Prostate gland (tissue), 2 donors: ENCODE data around the gene SPOCK1. TPM values are rescaled to one million over a fixed set of nuclear protein-coding genes. Genes with fewer than 3 reads are reported as not detected.
"Not testable (repeated sequence)": the region's sequence is repeated elsewhere in the genome, so short reads cannot be mapped to it uniquely, and the experiment has no call there.

Experiments
- DNase-seq: peaks from one replicate; pipeline ENCODE4 v3.0.0-alpha.2; 2019; ENCODE audit warnings: low spot score
- H3K27ac ChIP-seq, 2 donors: fragments of 200-600 bp; sonication (generic); 2 replicates each; pipeline ENCODE4 v1.5.1; 2017 to 2019
- H3K27me3 ChIP-seq: fragments of 200-600 bp; sonication (generic); replicated peaks from 2 replicates; pipeline ENCODE4 v1.5.1; 2019; ENCODE audit not compliant: insufficient read depth
- H3K36me3 ChIP-seq, 2 donors: fragments of 200-600 bp; sonication (generic); 1 replicate in 1 of 2; 2 replicates in 1 of 2; pipeline versions ENCODE4 v1.5.1 to v1.8.1; 2017 to 2019
- H3K4me1 ChIP-seq: fragments of 200-600 bp; sonication (generic); replicated peaks from 2 replicates; pipeline ENCODE4 v1.5.1; 2019
- H3K4me3 ChIP-seq, 2 donors: fragments of 200-600 bp; sonication (generic); 2 replicates each; pipeline ENCODE4 v1.5.1; 2017 to 2019
- H3K9me3 ChIP-seq: fragments of 200-600 bp; sonication (generic); 2 replicates; pipeline ENCODE4 v1.5.1; 2017
- CTCF ChIP-seq, 4 experiments: fragments of 200-600 bp in 2 of 4; fragments of 450-650 bp in 2 of 4; sonication (generic) in 2 of 4; IDR thresholded peaks; 1 replicate in 3 of 4; 2 replicates in 1 of 4; pipeline ENCODE4 v1.5.1; 2016 to 2019; ENCODE audit warnings: antibody characterized with exemption in 4 of 4, mild to moderate bottlenecking in 2 of 4, moderate library complexity in 2 of 4
- POLR2A ChIP-seq: fragments of 450-650 bp; IDR thresholded peaks from one replicate; pipeline ENCODE4 v1.6.1; 2016; ENCODE audit warnings: antibody characterized with exemption, mild to moderate bottlenecking
- POLR2AphosphoS5 ChIP-seq: sonication (generic); formaldehyde crosslinking; IDR thresholded peaks from one replicate; pipeline ENCODE4 v1.6.1; 2017; ENCODE audit warnings: antibody characterized with exemption
- WGBS: methylation state at CpG from one replicate; pipeline ENCODE4 v1.1.5; 2018; 5-methylcytosine and 5-hydroxymethylcytosine counted together
- intact Hi-C: fragments of 100-400 bp; cut with DNase I; formaldehyde crosslinking; loops from one replicate; pipeline ENCODE4 v1.14.2; 2022
- total RNA-seq, 2 donors: library from RNA; depleted of rRNA; stranded (reverse); fragments of >200 nt; gene quantifications; one replicate each; pipeline ENCODE4 v1.1.0, GENCODE V29; 2016

Gene SPOCK1
- total RNA-seq, 2 donors from 2014 or later = 89.4 to 92.9 TPM

GRCh38 chr5:137502632-137503031, 3.5 kb upstream of the SPOCK1 start:
- 77% methylated on average over 8 of the region's 8 CpGs for WGBS
- TF ChIP-seq POLR2A (no peak), CTCF (IDR thresholded peaks at IDR 0.05) (no peak), POLR2AphosphoS5 (no peak)
- Histone ChIP-seq H3K36me3 (no peaks in the 10 kb centered on the region), H3K4me3 (no peak overlapping the region), H3K27me3 (no peaks in the 10 kb centered on the region), H3K27ac (no peak overlapping the region), H3K9me3 (no peaks in the 10 kb centered on the region), H3K4me1 (no peaks in the 10 kb centered on the region)
- intact Hi-C loops = loop anchor here (5.0 to 10.0 kb wide), 2 partner anchors 700 to 1258 kb away; no protein-coding TSS in a partner anchor
- DNase-seq = no peak

GRCh38 chr5:137501846-137502406, 2.8 kb upstream of the SPOCK1 start:
- Histone ChIP-seq H3K36me3 (no peaks in the 10 kb centered on the region), H3K9me3 (no peaks in the 10 kb centered on the region), H3K27me3 (no peaks in the 10 kb centered on the region), H3K4me1 (no peaks in the 10 kb centered on the region), H3K27ac (no peak overlapping the region), H3K4me3 (no peak overlapping the region)
- DNase-seq = no peak
- 68% methylated on average over 3 of the region's 3 CpGs for WGBS
- TF ChIP-seq CTCF (IDR thresholded peaks at IDR 0.05) = no peak
- TF ChIP-seq POLR2A = no peak
- TF ChIP-seq POLR2AphosphoS5 = no peak
- intact Hi-C loops = loop anchor here (5.0 to 10.0 kb wide), 2 partner anchors 700 to 1257 kb away; no protein-coding TSS in a partner anchor

GRCh38 chr5:137501226-137501625, 2.1 kb upstream of the SPOCK1 start:
- Histone ChIP-seq H3K4me1 (no peaks in the 10 kb centered on the region), H3K27me3 (no peaks in the 10 kb centered on the region), H3K27ac (no peak overlapping the region), H3K4me3 (no peak overlapping the region), H3K36me3 (no peaks in the 10 kb centered on the region), H3K9me3 (no peaks in the 10 kb centered on the region)
- intact Hi-C loops = loop anchor here (5.0 to 10.0 kb wide), 2 partner anchors 699 to 1256 kb away; no protein-coding TSS in a partner anchor
- TF ChIP-seq POLR2AphosphoS5 (no peak), CTCF (IDR thresholded peaks at IDR 0.05) (no peak), POLR2A (no peak)
- no peak for DNase-seq
- 79% methylated on average over 4 of the region's 4 CpGs for WGBS

GRCh38 chr5:137500615-137501225, 1.6 kb upstream of the SPOCK1 start:
- no peak overlapping the region for H3K4me3 ChIP-seq
- TF ChIP-seq POLR2AphosphoS5 (no peak), POLR2A (no peak), CTCF (IDR thresholded peaks at IDR 0.05) (no peak)
- H3K9me3 ChIP-seq = no peaks in the 10 kb centered on the region
- no peaks in the 10 kb centered on the region for H3K36me3 ChIP-seq
- WGBS = 77% methylated on average over 11 of the region's 11 CpGs
- DNase-seq = no peak
- H3K27me3 ChIP-seq = no peaks in the 10 kb centered on the region
- H3K27ac ChIP-seq = no peak overlapping the region
- intact Hi-C loops = loop anchor here (5.0 to 10.0 kb wide), 2 partner anchors 698 to 1256 kb away; no protein-coding TSS in a partner anchor
- H3K4me1 ChIP-seq = no peaks in the 10 kb centered on the region

- intact Hi-C loops = loop anchor here (1.0 kb wide), 1 partner anchor 179 kb away; no protein-coding TSS in a partner anchor
- H3K27ac ChIP-seq, H3K9me3 ChIP-seq, H3K4me1 ChIP-seq, H3K36me3 ChIP-seq, H3K4me3 ChIP-seq, DNase-seq, H3K27me3 ChIP-seq: not testable (repeated sequence)
- WGBS = no CpG with 5 or more reads among the region's 5 CpGs
Measured at GRCh38 chr5:137499506-137499847, 351 bp upstream of the SPOCK1 start.
